Cardiac muscle cell (in vitro differentiated cells and primary cell): ENCODE measurements around the gene SYNE2. TPM values are rescaled to one million over a fixed set of nuclear protein-coding genes. Genes with fewer than 3 reads are reported as not detected.

Experiments
- DNase-seq, 2 donors: peaks; one replicate each; pipeline versions ENCODE4 v3.0.0 to v3.0.0-alpha.2; 2010 to 2017; ENCODE audit warnings: low read depth in 1 of 2, low spot score in 1 of 2
- H3K27ac ChIP-seq: fragments of 200-600 bp; sonication (generic); 2 replicates; pipeline ENCODE4 v1.5.1; 2016
- H3K27me3 ChIP-seq: fragments of 200-600 bp; sonication (generic); 2 replicates; pipeline ENCODE4 v1.6.0; 2016; ENCODE audit warnings: control low read depth
- H3K36me3 ChIP-seq: fragments of 200-600 bp; sonication (generic); 2 replicates; pipeline ENCODE4 v1.5.1; 2016; ENCODE audit warnings: control low read depth
- H3K4me1 ChIP-seq: fragments of 200-600 bp; sonication (generic); 2 replicates; pipeline ENCODE4 v1.8.1; 2017; ENCODE audit warnings: low read depth, mild to moderate bottlenecking, mixed run types
- H3K4me3 ChIP-seq: fragments of 200-600 bp; sonication (generic); 2 replicates; pipeline ENCODE4 v1.5.1; 2016; ENCODE audit warnings: mild to moderate bottlenecking
- H3K9me3 ChIP-seq: fragments of 200-600 bp; sonication (generic); 2 replicates; pipeline ENCODE4 v1.5.1; 2017; ENCODE audit warnings: low read depth, mild to moderate bottlenecking, control low read depth
- polyA plus RNA-seq: library from polyadenylated mRNA; unstranded; fragments of >200 nt; fragmentation: Nextera tagmentation; extraction: Ambion mirVana; gene quantifications from 2 replicates; pipeline ENCODE4 v1.2.1, GENCODE V29; 2016
- total RNA-seq: library from RNA; depleted of rRNA; stranded (reverse); fragments of >200 nt; gene quantifications from 2 replicates; pipeline ENCODE4 v1.2.3, GENCODE V29; 2016
- TF ChIP-seq, protein P1 (sequence below): IDR thresholded peaks from 2 replicates; pipeline ENCODE4 v1.5.1; 2012; ENCODE audit warnings: low read depth, mild to moderate bottlenecking, low read length

Gene SYNE2
- total and polyA plus RNA-seq, 2 experiments from 2014 or later: 36.0 to 95.2 TPM

DNA sequence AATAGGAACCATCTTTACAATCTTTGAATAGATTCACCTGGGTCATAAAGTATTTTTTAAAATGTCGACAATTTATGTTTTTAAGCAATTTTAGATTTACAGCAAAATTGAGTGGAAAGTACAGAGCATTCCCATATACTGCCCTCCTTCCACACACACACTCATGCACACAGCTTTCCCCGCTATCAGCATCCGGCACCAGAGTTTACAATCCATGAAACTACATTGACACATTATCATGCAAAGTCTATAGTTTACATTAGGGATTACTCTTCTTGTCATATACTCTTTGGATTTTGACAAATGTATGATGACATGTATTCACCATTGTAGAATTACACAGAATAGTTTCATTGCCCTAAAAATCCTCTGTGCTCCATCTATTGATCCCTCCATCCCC is 9.0 kb upstream of the SYNE2 start:
- Histone ChIP-seq H3K4me3 (no peak overlapping the region), H3K9me3 (no peaks in the 10 kb centered on the region), H3K4me1 (no peaks in the 10 kb centered on the region), H3K27me3 (no peaks in the 10 kb centered on the region), H3K36me3 (no peaks in the 10 kb centered on the region), H3K27ac (no peak overlapping the region)
- TF ChIP-seq, protein P1, sequence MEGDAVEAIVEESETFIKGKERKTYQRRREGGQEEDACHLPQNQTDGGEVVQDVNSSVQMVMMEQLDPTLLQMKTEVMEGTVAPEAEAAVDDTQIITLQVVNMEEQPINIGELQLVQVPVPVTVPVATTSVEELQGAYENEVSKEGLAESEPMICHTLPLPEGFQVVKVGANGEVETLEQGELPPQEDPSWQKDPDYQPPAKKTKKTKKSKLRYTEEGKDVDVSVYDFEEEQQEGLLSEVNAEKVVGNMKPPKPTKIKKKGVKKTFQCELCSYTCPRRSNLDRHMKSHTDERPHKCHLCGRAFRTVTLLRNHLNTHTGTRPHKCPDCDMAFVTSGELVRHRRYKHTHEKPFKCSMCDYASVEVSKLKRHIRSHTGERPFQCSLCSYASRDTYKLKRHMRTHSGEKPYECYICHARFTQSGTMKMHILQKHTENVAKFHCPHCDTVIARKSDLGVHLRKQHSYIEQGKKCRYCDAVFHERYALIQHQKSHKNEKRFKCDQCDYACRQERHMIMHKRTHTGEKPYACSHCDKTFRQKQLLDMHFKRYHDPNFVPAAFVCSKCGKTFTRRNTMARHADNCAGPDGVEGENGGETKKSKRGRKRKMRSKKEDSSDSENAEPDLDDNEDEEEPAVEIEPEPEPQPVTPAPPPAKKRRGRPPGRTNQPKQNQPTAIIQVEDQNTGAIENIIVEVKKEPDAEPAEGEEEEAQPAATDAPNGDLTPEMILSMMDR: no peak
- no peak for DNase-seq

DNA sequence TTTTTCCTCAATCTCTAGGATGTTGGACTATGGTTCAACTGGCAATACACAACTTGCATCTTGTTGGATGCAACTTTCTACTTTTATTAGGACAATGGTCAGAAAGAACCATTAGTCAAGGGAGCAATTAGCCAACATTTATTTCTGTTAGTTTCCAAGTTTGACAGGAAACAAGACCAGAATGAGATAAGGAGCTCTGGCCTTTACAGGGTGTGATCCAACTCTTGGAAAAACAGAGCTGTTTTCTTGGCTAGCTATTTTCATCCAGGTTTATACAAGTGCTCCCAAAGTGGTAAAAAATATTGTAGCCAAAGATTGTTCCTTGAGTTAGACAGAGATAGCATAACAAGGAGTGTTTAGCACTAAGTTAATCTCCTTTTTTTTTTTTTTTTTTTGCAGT is 3.9 kb upstream of the SYNE2 start:
- peaks cover 9% of the 10 kb centered on the region for H3K27me3 ChIP-seq
- H3K4me1 ChIP-seq: peaks cover 4% of the 10 kb centered on the region
- H3K36me3 ChIP-seq: no peaks in the 10 kb centered on the region
- peak in 1 of 2 donors; percentile 63 for DNase-seq
- no peak overlapping the region for H3K27ac ChIP-seq
- H3K4me3 ChIP-seq: no peak overlapping the region
- TF ChIP-seq, protein P1: no peak
- H3K9me3 ChIP-seq: no peaks in the 10 kb centered on the region

DNA sequence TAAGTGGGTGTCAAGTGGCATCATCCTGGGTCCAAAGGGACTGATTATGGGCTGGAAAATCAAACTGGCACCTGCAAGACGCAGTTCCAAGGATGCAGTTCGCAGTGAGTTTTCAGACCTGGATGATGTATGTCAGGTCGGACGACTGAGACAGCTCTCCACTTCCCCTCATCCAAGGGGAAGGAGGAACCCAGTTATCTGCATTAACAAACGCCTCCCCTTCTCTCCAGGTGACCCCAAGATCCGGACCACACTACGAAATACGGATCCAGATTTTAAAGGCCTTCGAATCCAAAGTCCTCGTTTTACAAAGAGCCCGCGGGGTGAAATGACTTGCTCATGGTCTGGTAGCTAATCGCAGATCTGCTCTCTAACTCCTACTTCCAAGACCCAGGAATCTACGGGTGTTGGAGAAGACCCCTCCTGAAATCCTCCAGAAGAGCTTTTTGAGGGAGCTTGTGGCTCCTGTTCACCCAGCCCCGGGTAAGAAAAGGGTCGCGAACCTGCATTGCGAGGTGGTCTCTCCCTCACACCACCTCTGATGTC is 460 bp upstream of the SYNE2 start:
- TF ChIP-seq, protein P1: no peak
- peak in 1 of 2 donors; percentile 38 for DNase-seq
- no peaks in the 10 kb centered on the region for H3K36me3 ChIP-seq
- no peaks in the 10 kb centered on the region for H3K9me3 ChIP-seq
- H3K27ac ChIP-seq: peak overlapping the region; percentile 46
- peaks cover 9% of the 10 kb centered on the region for H3K27me3 ChIP-seq
- H3K4me1 ChIP-seq: peaks cover 16% of the 10 kb centered on the region
- peak overlapping the region; percentile 71 for H3K4me3 ChIP-seq

DNA sequence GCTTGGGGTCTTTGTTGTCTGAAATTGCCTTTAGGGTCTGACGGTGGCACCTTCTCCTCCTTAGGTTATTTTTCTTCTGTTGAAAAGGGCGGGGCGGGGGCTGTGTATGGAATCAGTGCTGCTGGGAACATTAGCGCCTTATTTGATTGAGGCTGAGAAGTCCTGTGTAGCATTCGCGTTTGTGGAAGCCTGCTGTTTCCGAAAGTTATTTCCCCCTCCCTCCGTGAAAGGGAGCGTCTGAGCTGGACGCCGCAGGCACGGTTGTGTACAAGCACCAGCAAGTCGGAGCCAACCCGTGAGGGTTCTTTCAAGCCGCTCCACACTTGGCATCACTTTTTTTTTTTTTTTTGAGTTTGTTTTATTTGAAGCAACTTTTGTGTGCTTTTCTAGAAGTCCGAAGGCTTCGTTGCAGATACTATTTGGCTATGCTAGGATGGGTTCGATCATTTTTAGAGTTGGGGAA is 1.1 kb downstream of the SYNE2 start:
- H3K4me3 ChIP-seq: peak overlapping the region; percentile 71
- peaks cover 16% of the 10 kb centered on the region for H3K4me1 ChIP-seq
- peak; percentile 62 to 73 for DNase-seq
- H3K36me3 ChIP-seq: no peaks in the 10 kb centered on the region
- TF ChIP-seq, protein P1: no peak
- peak overlapping the region; percentile 46 for H3K27ac ChIP-seq
- no peaks in the 10 kb centered on the region for H3K9me3 ChIP-seq
- peaks cover 9% of the 10 kb centered on the region for H3K27me3 ChIP-seq

DNA sequence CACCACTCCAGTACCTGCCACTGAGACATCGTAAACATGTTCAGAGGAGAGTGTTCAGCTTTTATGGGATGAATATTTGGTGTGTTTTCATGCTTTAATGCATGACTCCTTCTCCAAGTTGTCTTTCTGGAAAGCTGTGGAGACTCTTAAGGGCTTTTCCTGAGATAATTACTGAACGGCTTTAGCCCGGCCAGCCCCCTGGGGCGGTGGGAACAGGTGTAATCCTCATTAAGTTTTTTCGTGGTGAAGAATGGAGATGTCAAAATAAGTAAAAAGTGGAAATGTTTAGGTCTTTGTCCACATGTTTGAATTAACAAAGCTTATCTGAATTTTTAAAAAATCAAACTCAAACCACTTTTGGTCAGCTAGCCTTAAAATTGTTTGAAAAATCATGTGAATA is 1.5 kb downstream of the SYNE2 start:
- Histone ChIP-seq H3K4me3 (peak overlapping the region; percentile 71), H3K27ac (no peak overlapping the region), H3K27me3 (peaks cover 9% of the 10 kb centered on the region), H3K4me1 (peaks cover 16% of the 10 kb centered on the region), H3K9me3 (no peaks in the 10 kb centered on the region), H3K36me3 (no peaks in the 10 kb centered on the region)
- TF ChIP-seq, protein P1: no peak
- DNase-seq: no peak
